Activated T-helper 2 cell treated with anti-CD3 and anti-CD28 coated beads, Interferon-gamma antibody, Interleukin-2, Interleukin-4, amounts not matched to agents 10 μg/mL and 5 μg/mL and 100 μg/mL, durations not matched to agents 14 hours and 24 hours and 36 hours (primary cell): ENCODE measurements around the gene KIF5C. TPM values are rescaled to one million over a fixed set of nuclear protein-coding genes. Genes with fewer than 3 reads are reported as not detected.

Experiments used
- DNase-seq: peaks from one replicate; pipeline ENCODE4 v3.0.0; 2021; ENCODE audit warnings: low spot score
- H3K27ac Mint-ChIP-seq: one replicate; pipeline ENCODE4 v1.8.0; 2021; ENCODE audit warnings: mixed read lengths
- H3K27me3 Mint-ChIP-seq: one replicate; pipeline ENCODE4 v1.8.0; 2021; ENCODE audit warnings: low read depth, mixed read lengths
- H3K36me3 Mint-ChIP-seq: one replicate; pipeline ENCODE4 v1.8.0; 2021; ENCODE audit warnings: low read depth, mixed read lengths
- H3K4me1 Mint-ChIP-seq: one replicate; pipeline ENCODE4 v1.8.0; 2021; ENCODE audit warnings: low read depth, mixed read lengths
- H3K4me3 Mint-ChIP-seq: one replicate; pipeline ENCODE4 v1.8.0; 2021; ENCODE audit warnings: low read depth, mild to moderate bottlenecking, moderate library complexity, mixed read lengths
- H3K9me3 Mint-ChIP-seq: one replicate; pipeline ENCODE4 v1.8.0; 2021; ENCODE audit warnings: mixed read lengths
- intact Hi-C: fragments of 100-400 bp; cut with micrococcal nuclease; formaldehyde crosslinking; loops from one replicate; pipeline ENCODE4 v1.15.1; 2023
- total RNA-seq: library from RNA; stranded (reverse); gene quantifications from 2 replicates; pipeline ENCODE4 v1.2.3, GENCODE V29; 2022

Gene KIF5C
- total RNA-seq, 1 donor from 2014 or later: 12.9 TPM

DNA sequence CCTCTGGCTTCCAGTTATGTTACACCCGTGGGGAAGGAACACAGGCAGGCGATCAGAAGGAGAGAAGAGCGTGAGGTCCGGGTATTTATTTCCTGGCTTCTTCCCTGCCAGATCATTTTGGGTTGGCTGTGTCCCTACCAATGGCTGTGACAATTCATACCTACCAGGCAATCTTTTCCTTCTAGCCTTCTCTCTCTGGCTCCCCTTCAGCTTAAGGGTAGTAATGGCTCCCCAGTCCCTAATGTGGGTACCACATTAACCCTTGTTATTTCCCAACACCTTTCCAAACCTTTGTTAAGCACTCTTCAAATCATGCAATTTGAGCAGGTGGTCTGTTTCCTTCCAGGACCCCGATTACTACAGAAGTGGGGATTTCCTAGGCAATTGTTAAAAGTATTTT, 84.7 kb downstream of the KIF5C start:
- no peaks in the 10 kb centered on the region for H3K9me3 Mint-ChIP-seq
- no peak for DNase-seq
- intact Hi-C loops: no loop called here
- H3K27ac Mint-ChIP-seq: no peak overlapping the region
- no peaks in the 10 kb centered on the region for H3K27me3 Mint-ChIP-seq
- peaks cover 17% of the 10 kb centered on the region for H3K36me3 Mint-ChIP-seq
- H3K4me1 Mint-ChIP-seq: no peaks in the 10 kb centered on the region
- H3K4me3 Mint-ChIP-seq: no peak overlapping the region

DNA sequence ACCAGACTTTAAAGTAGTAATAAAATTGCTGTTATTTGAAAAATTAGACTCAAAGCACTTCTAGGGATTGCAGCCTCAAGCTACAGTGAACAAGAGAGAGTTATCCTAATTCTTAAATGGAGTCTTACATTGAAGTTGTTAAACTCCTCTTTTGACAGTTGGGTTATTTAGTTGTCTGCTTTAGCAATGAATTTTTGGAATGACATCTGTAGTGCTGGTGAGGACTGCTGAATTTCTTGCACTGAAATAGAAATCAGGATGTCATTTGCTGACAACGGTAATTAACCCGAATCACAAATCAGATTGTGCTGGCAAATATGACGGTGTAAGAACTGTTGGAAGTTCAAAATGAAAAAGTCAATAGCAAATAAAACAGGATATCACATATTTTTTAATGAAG, 85.5 kb downstream of the KIF5C start:
- Mint-ChIP-seq H3K36me3 (peaks cover 17% of the 10 kb centered on the region), H3K9me3 (no peaks in the 10 kb centered on the region), H3K27ac (no peak overlapping the region), H3K4me3 (no peak overlapping the region), H3K4me1 (no peaks in the 10 kb centered on the region), H3K27me3 (no peaks in the 10 kb centered on the region)
- no peak for DNase-seq
- intact Hi-C loops: no loop called here

DNA sequence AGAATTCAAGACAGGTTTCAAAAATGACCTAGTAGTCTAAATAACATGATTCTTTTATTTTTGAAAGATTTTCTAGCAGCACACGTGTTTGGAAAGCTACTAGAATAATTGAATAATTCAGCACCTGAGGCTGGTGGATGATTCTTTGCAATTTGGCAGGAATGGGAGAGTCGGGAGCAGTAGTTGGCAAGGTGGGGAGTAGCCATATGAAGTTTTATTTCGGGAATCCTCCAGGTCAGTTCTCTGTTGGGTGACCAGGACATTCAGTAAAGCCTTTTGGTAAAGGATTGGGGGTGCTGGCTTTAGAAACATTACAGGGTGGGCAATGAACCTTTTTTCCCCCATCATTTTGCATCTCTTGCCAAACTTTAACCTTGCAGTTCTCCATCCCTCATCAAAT, 88.4 kb downstream of the KIF5C start:
- Mint-ChIP-seq H3K9me3 (no peaks in the 10 kb centered on the region), H3K27me3 (no peaks in the 10 kb centered on the region), H3K27ac (no peak overlapping the region), H3K36me3 (peaks cover 8% of the 10 kb centered on the region), H3K4me3 (no peak overlapping the region), H3K4me1 (peaks cover 2% of the 10 kb centered on the region)
- no peak for DNase-seq
- intact Hi-C loops: no loop called here

DNA sequence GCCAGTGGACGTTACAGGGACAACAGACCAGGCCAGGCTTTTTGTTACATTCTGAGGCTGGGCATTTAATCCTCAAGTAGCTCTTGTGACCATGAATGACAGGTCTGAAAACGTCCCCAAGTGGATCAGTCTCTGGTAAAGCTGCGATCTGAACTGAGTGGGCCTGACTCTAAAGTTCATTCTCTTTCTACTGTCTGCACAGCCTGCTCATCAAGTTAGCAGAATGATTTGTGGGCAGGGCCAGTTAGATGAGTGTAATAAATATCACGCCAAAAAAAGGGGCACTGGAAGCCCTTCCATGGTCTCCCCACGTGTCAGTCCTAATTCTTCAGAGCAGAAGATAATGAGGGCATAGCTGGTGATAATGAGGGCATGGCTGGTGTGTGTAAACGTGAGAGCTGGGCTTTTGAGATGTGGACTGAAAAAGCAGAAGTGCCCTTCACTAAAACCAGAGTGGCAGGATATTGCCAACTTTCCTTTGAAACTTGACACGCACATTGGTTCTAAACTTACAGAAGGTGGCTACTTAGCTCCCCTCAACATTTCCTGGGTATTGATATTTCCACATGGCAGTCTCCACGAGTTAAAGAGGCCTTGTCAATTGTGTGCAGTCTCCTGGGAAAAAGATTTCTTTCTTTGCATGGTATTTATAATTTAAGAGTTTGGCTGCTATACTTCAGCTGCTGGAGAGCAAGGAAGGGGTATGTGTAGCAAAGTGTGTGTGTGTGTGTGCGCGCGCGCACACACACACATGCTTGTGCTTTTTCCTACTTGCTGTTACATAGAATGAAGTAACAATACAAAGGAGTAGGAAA, 90.8 kb downstream of the KIF5C start:
- no peak for DNase-seq
- H3K27me3 Mint-ChIP-seq: no peaks in the 10 kb centered on the region
- H3K9me3 Mint-ChIP-seq: no peaks in the 10 kb centered on the region
- H3K36me3 Mint-ChIP-seq: peaks cover 8% of the 10 kb centered on the region
- intact Hi-C loops: no loop called here
- H3K27ac Mint-ChIP-seq: no peak overlapping the region
- no peak overlapping the region for H3K4me3 Mint-ChIP-seq
- H3K4me1 Mint-ChIP-seq: peaks cover 3% of the 10 kb centered on the region

DNA sequence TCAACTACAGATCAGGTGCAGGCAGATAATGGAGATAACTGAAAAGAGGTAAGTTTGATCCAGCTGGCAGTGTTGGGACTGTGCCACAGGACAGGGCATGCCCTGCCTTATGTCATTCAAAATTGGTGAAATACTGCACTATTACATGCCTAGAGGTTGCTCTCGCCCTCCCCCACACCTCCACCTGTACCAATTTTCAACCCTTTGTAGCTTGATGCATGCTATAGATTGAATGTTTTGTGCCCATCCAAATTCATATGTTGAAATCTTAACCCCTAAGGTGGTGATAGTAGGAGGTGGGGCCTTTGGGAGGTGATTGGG, 91.4 kb downstream of the KIF5C start:
- H3K9me3 Mint-ChIP-seq: no peaks in the 10 kb centered on the region
- H3K27me3 Mint-ChIP-seq: no peaks in the 10 kb centered on the region
- H3K4me3 Mint-ChIP-seq: no peak overlapping the region
- peaks cover 7% of the 10 kb centered on the region for H3K4me1 Mint-ChIP-seq
- no peak for DNase-seq
- intact Hi-C loops: no loop called here
- H3K27ac Mint-ChIP-seq: no peak overlapping the region
- peaks cover 6% of the 10 kb centered on the region for H3K36me3 Mint-ChIP-seq

DNA sequence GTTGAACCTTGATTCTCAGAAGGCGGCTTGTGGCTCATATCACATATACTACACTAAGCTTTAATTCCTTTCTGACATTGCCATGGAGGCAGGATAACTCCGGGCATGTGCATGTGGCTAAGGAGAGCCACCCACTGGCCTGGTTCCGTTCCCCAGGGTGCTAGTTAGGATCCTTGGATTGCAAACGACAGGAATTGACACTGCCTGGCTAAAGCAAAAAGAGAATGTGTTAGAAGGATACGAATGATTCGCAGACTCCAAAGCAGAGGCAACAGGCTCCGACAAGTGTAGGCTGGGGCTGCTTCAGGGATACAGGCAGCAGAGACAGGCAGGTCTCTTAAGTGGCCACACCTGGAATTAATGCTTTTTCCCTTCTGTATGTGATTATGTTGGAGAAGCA, 92.0 kb downstream of the KIF5C start:
- Mint-ChIP-seq H3K9me3 (no peaks in the 10 kb centered on the region), H3K27me3 (no peaks in the 10 kb centered on the region), H3K4me1 (peaks cover 10% of the 10 kb centered on the region), H3K27ac (no peak overlapping the region), H3K36me3 (no peaks in the 10 kb centered on the region), H3K4me3 (no peak overlapping the region)
- no peak for DNase-seq
- intact Hi-C loops: no loop called here

DNA sequence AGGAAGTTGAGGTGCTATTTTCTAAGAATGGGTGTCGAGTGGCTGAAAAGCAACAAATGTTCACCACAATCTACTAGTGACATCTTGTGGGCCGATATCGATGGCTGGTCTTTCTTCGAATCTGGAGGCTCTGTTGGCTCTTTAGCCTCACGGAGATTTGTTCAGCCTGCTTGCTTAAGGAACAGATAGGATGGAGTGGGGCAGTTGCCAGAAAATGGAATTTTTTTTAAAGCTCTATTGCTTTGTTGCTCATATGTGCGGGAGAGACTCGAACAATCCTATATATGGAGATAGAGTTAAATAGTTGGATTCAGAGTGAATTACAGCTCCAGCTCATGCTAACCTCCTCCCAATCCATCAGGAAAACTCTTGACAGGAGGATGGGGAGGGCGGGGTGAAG, 92.6 kb downstream of the KIF5C start:
- no peak overlapping the region for H3K4me3 Mint-ChIP-seq
- no peak overlapping the region for H3K27ac Mint-ChIP-seq
- intact Hi-C loops: no loop called here
- H3K36me3 Mint-ChIP-seq: no peaks in the 10 kb centered on the region
- no peaks in the 10 kb centered on the region for H3K9me3 Mint-ChIP-seq
- DNase-seq: no peak
- H3K27me3 Mint-ChIP-seq: no peaks in the 10 kb centered on the region
- peaks cover 12% of the 10 kb centered on the region for H3K4me1 Mint-ChIP-seq

DNA sequence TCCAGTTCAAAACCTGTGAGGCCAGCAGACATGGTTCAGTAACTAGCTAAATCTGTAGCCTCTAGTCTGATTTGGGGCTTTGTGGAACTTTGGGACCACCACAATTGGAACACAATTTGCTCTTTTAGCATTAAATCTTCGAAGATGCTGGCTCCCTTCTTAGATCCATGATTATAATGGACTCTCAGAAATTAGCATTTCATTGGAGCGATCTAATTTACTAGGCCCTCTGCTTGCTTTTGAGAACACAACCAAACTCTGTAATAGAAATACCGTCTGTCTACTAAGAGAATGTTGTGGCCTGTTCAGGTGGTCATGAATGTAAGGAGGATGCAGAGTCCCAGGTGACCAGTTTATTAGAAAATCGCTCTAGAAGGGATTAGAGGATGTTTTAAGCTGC, 93.3 kb downstream of the KIF5C start:
- Mint-ChIP-seq H3K36me3 (no peaks in the 10 kb centered on the region), H3K27ac (no peak overlapping the region), H3K4me3 (no peak overlapping the region), H3K27me3 (no peaks in the 10 kb centered on the region), H3K4me1 (peaks cover 12% of the 10 kb centered on the region), H3K9me3 (no peaks in the 10 kb centered on the region)
- intact Hi-C loops: no loop called here
- no peak for DNase-seq

DNA sequence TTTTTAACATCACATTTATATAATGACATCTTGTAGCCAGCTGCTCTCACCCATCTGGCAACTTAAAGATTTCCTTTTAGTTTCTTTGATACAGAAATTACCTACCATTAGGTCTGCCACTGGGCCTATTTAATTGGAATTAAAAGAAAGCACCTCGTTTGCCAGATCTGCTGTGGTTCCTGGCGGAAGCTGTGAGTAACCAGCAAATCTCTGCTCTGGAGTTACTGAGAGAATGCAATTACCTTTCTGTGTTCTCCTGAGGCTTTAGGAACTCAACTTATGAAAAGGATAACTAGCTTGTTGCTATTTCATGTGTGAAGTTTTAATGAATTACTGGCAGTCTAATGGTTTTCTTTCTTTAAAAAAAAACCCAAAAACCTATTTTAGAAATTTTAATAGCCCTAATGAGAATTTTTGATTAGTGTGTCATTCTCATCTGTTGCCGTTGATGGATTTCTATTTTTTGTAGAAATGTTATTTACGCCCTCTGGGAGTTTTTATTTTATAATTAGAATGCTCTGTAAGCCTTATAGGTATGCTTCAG, 93.8 kb downstream of the KIF5C start:
- Mint-ChIP-seq H3K36me3 (peaks cover 4% of the 10 kb centered on the region), H3K27ac (no peak overlapping the region), H3K4me3 (no peak overlapping the region), H3K4me1 (peaks cover 12% of the 10 kb centered on the region), H3K27me3 (no peaks in the 10 kb centered on the region), H3K9me3 (no peaks in the 10 kb centered on the region)
- intact Hi-C loops: no loop called here
- no peak for DNase-seq

DNA sequence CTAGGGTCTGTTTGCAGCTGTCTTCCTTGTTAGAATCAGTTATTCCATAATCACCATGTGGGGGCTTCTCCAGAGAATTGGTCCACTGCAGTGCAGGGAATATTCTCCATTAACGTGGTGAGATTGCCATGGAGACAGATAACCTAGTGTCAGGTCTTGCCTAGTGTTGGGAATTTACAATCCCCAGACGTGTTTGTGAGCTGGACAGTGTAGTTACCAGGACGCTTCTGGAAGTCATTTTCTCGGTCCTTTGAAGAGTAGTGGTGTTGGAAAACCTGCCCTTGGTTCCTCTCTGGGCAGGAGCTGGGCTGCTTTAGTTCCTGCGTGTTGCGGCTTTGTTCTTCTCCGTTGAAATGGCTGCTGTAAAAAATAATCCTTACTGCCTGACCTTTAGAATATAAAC, 94.6 kb downstream of the KIF5C start:
- H3K9me3 Mint-ChIP-seq: no peaks in the 10 kb centered on the region
- H3K4me3 Mint-ChIP-seq: no peak overlapping the region
- DNase-seq: no peak
- no peaks in the 10 kb centered on the region for H3K27me3 Mint-ChIP-seq
- intact Hi-C loops: no loop called here
- H3K4me1 Mint-ChIP-seq: peaks cover 12% of the 10 kb centered on the region
- peaks cover 4% of the 10 kb centered on the region for H3K36me3 Mint-ChIP-seq
- H3K27ac Mint-ChIP-seq: no peak overlapping the region

DNA sequence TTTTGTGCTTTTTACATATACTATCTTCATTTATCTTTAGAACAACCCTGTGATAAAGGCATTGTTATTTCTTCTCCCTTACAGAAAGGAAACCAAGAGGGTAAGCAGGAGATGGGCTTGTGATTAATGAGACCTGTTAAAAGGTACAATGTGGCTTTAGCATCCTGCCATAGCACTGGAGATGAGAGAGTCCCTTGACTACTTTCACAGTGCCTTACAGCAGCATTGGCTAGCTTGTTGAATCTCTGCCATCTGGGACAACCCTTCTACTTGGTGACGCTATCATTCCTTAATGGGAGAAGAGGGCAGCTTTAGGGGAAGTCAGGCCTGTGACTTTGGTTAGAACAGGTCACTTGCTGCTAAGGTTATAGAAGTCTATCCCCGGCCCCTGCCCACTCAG, 95.4 kb downstream of the KIF5C start:
- H3K36me3 Mint-ChIP-seq: peaks cover 4% of the 10 kb centered on the region
- no peak overlapping the region for H3K4me3 Mint-ChIP-seq
- H3K9me3 Mint-ChIP-seq: no peaks in the 10 kb centered on the region
- H3K27ac Mint-ChIP-seq: no peak overlapping the region
- peaks cover 12% of the 10 kb centered on the region for H3K4me1 Mint-ChIP-seq
- DNase-seq: no peak
- H3K27me3 Mint-ChIP-seq: no peaks in the 10 kb centered on the region
- intact Hi-C loops: no loop called here

DNA sequence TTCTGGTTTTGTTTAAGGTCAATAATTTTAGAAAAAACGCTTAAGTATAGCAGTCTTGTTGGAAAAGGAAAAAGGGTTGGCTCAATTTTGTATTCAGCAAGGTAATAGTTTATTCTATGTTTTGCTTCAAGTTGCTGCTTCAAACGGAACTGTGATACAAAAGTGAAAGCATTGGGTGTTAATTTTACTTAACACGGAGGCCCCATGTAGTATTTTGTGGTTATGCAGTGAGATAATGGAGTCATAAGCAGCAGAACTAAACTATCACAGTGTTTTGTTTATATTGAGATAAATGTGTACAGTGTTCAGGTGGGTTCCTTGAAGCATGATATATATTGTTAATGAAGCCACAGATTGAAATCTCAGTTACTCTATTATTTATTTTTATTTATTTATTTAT, 96.5 kb downstream of the KIF5C start:
- peaks cover 4% of the 10 kb centered on the region for H3K36me3 Mint-ChIP-seq
- no peak overlapping the region for H3K4me3 Mint-ChIP-seq
- no peak for DNase-seq
- no peaks in the 10 kb centered on the region for H3K27me3 Mint-ChIP-seq
- peaks cover 12% of the 10 kb centered on the region for H3K4me1 Mint-ChIP-seq
- no peak overlapping the region for H3K27ac Mint-ChIP-seq
- no peaks in the 10 kb centered on the region for H3K9me3 Mint-ChIP-seq
- intact Hi-C loops: no loop called here

DNA sequence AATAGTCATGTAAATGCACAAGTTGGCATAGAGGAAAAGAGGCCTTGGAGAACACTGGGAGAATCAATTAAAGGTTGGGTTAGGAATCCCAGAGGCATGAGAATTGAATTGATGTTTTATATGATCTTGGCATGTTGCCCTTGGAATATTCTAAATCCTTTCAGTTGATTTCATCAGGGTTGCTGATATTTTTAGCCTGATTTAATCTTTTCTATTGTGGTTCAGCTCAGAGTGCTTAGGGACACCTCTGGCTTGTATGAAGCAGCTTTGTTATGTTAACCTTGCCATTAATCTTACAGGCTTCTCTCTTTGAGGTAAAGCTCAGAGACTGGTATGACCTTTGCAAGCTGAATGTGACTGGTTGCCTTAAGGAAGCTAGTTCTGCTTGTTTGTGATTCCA, 99.1 kb downstream of the KIF5C start:
- H3K27me3 Mint-ChIP-seq: no peaks in the 10 kb centered on the region
- peaks cover 10% of the 10 kb centered on the region for H3K4me1 Mint-ChIP-seq
- DNase-seq: no peak
- intact Hi-C loops: no loop called here
- no peak overlapping the region for H3K27ac Mint-ChIP-seq
- H3K36me3 Mint-ChIP-seq: peaks cover 4% of the 10 kb centered on the region
- H3K9me3 Mint-ChIP-seq: no peaks in the 10 kb centered on the region
- no peak overlapping the region for H3K4me3 Mint-ChIP-seq
